Keratinocyte (primary cell): ENCODE results near the gene RAB7B. TPM values are rescaled to one million over a fixed set of nuclear protein-coding genes. Genes with fewer than 3 reads are reported as not detected.

Source experiments
- DNase-seq: peaks from one replicate; pipeline ENCODE4 v3.0.0-alpha.2; 2011; ENCODE audit warnings: low read depth, missing footprints, low spot score
- FAIRE-seq: peaks from 2 replicates; lab custom pipeline; 2011; peaks lifted over from hg19 to GRCh38; lab: Jason Lieb, UNC
- H2AFZ ChIP-seq: 2 replicates; pipeline ENCODE4 v1.6.0; 2012; ENCODE audit warnings: low read length, control low read depth, inconsistent platforms; ENCODE audit not compliant: control insufficient read depth
- H3K27ac ChIP-seq: 2 replicates; pipeline ENCODE4 v1.5.1; 2011; ENCODE audit warnings: low read length; ENCODE audit not compliant: control insufficient read depth, insufficient read depth
- H3K27me3 ChIP-seq: 3 replicates; pipeline ENCODE4 v1.6.0; 2011; ENCODE audit warnings: low read length; ENCODE audit not compliant: control insufficient read depth, insufficient read depth; ENCODE audit errors: extremely low read depth
- H3K36me3 ChIP-seq, 2 experiments: 2 replicates in 1 of 2; 3 replicates in 1 of 2; pipeline ENCODE4 v1.5.1; 2011; ENCODE audit warnings: low read length in 2 of 2, mild to moderate bottlenecking in 1 of 2; ENCODE audit not compliant: control insufficient read depth in 2 of 2, insufficient read depth in 2 of 2; ENCODE audit errors: extremely low read depth in 1 of 2
- H3K4me1 ChIP-seq: 3 replicates; pipeline ENCODE4 v1.5.1; 2011; ENCODE audit warnings: low read length; ENCODE audit not compliant: control insufficient read depth, insufficient read depth; ENCODE audit errors: extremely low read depth
- H3K4me2 ChIP-seq: 3 replicates; pipeline ENCODE4 v1.6.0; 2011; ENCODE audit warnings: low read depth, low read length; ENCODE audit not compliant: control insufficient read depth, insufficient read depth; ENCODE audit errors: extremely low read depth
- H3K4me3 ChIP-seq, 3 experiments: fragments of 200-600 bp in 1 of 3; sonication (generic) in 1 of 3; 2 replicates in 2 of 3; 3 replicates in 1 of 3; pipeline ENCODE4 v1.5.1; 2011 to 2016; ENCODE audit warnings: low read length in 3 of 3, mild to moderate bottlenecking in 3 of 3, control low read depth in 2 of 3, inconsistent platforms in 1 of 3, low read depth in 1 of 3, mixed read lengths in 1 of 3, mixed run types in 1 of 3, moderate library complexity in 1 of 3; ENCODE audit not compliant: control insufficient read depth in 2 of 3, insufficient read depth in 2 of 3; ENCODE audit errors: extremely low read depth in 1 of 3
- H3K79me2 ChIP-seq: 2 replicates; pipeline ENCODE4 v1.6.0; 2012; ENCODE audit warnings: low read length; ENCODE audit not compliant: control insufficient read depth, insufficient read depth
- H3K9ac ChIP-seq: 3 replicates; pipeline ENCODE4 v1.6.0; 2011; ENCODE audit warnings: low read length; ENCODE audit not compliant: control insufficient read depth, insufficient read depth; ENCODE audit errors: extremely low read depth
- H3K9me1 ChIP-seq: 3 replicates; pipeline ENCODE4 v1.6.0; 2011; ENCODE audit warnings: low read length; ENCODE audit not compliant: control insufficient read depth, insufficient read depth; ENCODE audit errors: extremely low read depth
- H3K9me3 ChIP-seq: 2 replicates; pipeline ENCODE4 v1.5.1; 2012; ENCODE audit warnings: low read depth, low read length; ENCODE audit not compliant: control insufficient read depth
- H4K20me1 ChIP-seq: 3 replicates; pipeline ENCODE4 v1.6.0; 2011; ENCODE audit warnings: low read length; ENCODE audit not compliant: control insufficient read depth, insufficient read depth; ENCODE audit errors: extremely low read depth
- CTCF ChIP-seq, 3 experiments: IDR thresholded peaks in 1 of 3; conservative IDR thresholded peaks in 1 of 3; optimal IDR thresholded peaks in 1 of 3; 2 replicates in 2 of 3; 3 replicates in 1 of 3; pipeline versions ENCODE3 to v1.5.1; 2011; ENCODE audit warnings: low read length in 3 of 3, mild to moderate bottlenecking in 3 of 3, moderate library complexity in 2 of 3, control low read depth in 1 of 3, inconsistent platforms in 1 of 3; ENCODE audit not compliant: insufficient read depth in 2 of 3; ENCODE audit errors: extremely low read depth in 1 of 3
- EZH2 ChIP-seq: IDR thresholded peaks from one replicate; pipeline ENCODE4 v1.6.1; 2012; ENCODE audit warnings: inconsistent platforms, mild to moderate bottlenecking, low read length, moderate library complexity
- dilution Hi-C: fragments of 300-500 bp; cut with MboI; formaldehyde crosslinking; loops from one replicate; pipeline ENCODE4 v1.7.0; 2020; ENCODE audit warnings: low sequenced_read_pairs; ENCODE audit not compliant: extremely low pct_ligation_motif_present
- polyA plus RNA-seq, 5 experiments: library from polyadenylated mRNA; depleted of rRNA in 3 of 5; stranded (reverse) in 3 of 5; stranded (forward) in 1 of 5; unstranded in 1 of 5; fragments of >200 nt; gene quantifications; 1 replicate in 1 of 5; 2 replicates in 3 of 5; 3 replicates in 1 of 5; pipeline versions ENCODE4 v1.2.1 to v1.2.3, GENCODE V29; 2011 to 2012; ENCODE audit warnings: missing spikeins in 2 of 5, low read depth in 1 of 5, low replicate concordance in 1 of 5

Gene RAB7B
- polyA plus RNA-seq, 1 donor (not counting 4 experiments of a cell fraction or from before 2014, with no cell fraction given), result 47.8 TPM

- dilution Hi-C loops, result no loop called here
- no peaks in the 10 kb centered on the region for H3K79me2 ChIP-seq
- H3K4me1 ChIP-seq, result peaks cover 6% of the 10 kb centered on the region
- H3K36me3 ChIP-seq, result no peaks in the 10 kb centered on the region
- no peak within 1 kb of the TSS for H3K9ac ChIP-seq
- H4K20me1 ChIP-seq, result no peaks in the 10 kb centered on the region
- DNase-seq (no peak), FAIRE-seq (no peak)
- no peak within 1 kb of the TSS for H3K4me3 ChIP-seq
- peaks cover 93% of the 10 kb centered on the region for H3K27me3 ChIP-seq
- H2AFZ ChIP-seq, result no peak within 1 kb of the TSS
- H3K9me3 ChIP-seq, result no peaks in the 10 kb centered on the region
- no peak within 1 kb of the TSS for H3K4me2 ChIP-seq
- TF ChIP-seq CTCF (optimal IDR thresholded peaks at IDR 0.05 in 1 of 3, IDR thresholded peaks at IDR 0.05 in 1 of 3, conservative IDR thresholded peaks at IDR 0.05 in 1 of 3; ENCODE audit: extremely low read depth in 1 of 3, insufficient read depth in 2 of 3, low read length in 3 of 3), result no peak
- no peak for TF ChIP-seq EZH2
- H3K27ac ChIP-seq, result no peak within 1 kb of the TSS
- H3K9me1 ChIP-seq, result no peaks in the 10 kb centered on the region
Measured at GRCh38 chr1:205943245-205943644, 60.0 kb downstream of the RAB7B start, which contains the start of gene SLC26A9. Gene SLC26A9 (minus strand): TSS chr1:205943456. CDS start chr1:205935820, 7,636 bp downstream.

GRCh38 chr1:205942631-205943159, 60.5 kb downstream of the RAB7B start:
- Histone ChIP-seq H3K9me3 (no peaks in the 10 kb centered on the region), H3K9me1 (no peaks in the 10 kb centered on the region), H3K36me3 (no peaks in the 10 kb centered on the region), H4K20me1 (no peaks in the 10 kb centered on the region), H3K79me2 (no peaks in the 10 kb centered on the region), H3K4me3 (no peak overlapping the region), H3K9ac (no peak overlapping the region), H3K27me3 (peaks cover 87% of the 10 kb centered on the region), H2AFZ (no peak overlapping the region), H3K4me1 (peaks cover 6% of the 10 kb centered on the region), H3K27ac (no peak overlapping the region), H3K4me2 (no peak overlapping the region)
- FAIRE-seq, result no peak
- TF ChIP-seq EZH2 (no peak), CTCF (optimal IDR thresholded peaks at IDR 0.05 in 1 of 3, IDR thresholded peaks at IDR 0.05 in 1 of 3, conservative IDR thresholded peaks at IDR 0.05 in 1 of 3; ENCODE audit: extremely low read depth in 1 of 3, insufficient read depth in 2 of 3, low read length in 3 of 3) (no peak)
- no peak for DNase-seq
- dilution Hi-C loops, result no loop called here
